Measurements from ENCODE around the gene APRT.
"Not testable (repeated sequence)": the region's sequence is repeated elsewhere in the genome, so short reads cannot be mapped to it uniquely, and the experiment has no call there.

APRT gene

DNA sequence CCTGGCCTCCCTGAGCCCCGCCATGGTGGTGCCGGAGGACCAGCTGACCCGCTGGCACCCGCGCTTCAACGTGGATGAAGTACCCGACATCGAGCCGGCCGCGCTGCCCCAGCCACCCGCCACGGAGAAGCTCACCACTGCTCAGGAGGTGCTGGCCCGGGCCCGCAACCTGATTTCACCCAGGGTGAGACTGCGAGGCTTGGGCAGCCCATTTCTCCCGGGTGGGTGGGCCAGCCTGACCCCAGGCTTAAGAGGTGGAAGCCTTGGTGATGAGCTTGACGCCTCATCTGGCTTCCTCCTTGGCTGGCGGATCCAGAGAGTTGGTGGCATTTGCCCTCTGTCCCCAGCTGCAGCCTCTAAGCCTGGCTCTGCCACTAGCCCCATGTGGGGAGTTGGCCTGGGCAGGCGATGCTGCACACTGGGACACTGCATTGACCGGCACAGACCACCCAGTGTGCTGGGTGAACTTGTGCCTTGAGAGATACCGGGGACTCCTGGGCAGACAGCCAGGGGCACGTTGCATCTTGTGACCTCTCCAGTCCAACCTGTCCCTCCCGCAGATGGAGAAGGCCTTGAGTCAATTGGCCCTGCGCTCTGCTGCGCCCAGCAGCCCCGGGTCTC, 5.1 kb downstream of the APRT start:
- no peak for DNase-seq

DNA sequence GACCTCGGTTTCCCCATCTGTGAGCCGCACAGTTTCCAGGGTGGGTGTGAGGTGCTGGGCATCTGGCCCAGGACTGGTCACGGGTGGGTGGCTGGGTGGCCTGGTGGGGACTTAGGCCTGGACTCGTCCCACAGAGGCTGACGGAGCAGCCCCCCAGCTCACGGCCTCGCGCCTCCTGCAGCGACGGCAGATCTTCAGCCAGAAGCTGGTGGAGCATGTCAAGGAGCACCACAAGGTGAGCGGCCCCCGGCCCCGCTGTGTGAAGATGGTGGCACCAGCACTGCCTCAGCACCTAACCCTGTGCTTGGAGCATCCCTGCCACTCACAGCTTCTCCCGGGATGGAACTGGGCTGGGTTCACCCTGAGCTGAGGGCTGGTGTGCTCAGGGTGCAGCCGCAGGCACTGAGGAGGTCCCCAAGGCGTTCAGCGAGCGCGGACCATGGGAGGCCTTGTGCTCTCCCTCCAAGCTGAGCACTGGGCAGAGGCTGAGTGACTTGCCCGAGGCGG, 5.8 kb downstream of the APRT start:
- DNase-seq, result no peak

- no peak for DNase-seq
These were observed 6.4 kb downstream of the APRT start for GRCh38 chr16:88805340-88805715.

DNA sequence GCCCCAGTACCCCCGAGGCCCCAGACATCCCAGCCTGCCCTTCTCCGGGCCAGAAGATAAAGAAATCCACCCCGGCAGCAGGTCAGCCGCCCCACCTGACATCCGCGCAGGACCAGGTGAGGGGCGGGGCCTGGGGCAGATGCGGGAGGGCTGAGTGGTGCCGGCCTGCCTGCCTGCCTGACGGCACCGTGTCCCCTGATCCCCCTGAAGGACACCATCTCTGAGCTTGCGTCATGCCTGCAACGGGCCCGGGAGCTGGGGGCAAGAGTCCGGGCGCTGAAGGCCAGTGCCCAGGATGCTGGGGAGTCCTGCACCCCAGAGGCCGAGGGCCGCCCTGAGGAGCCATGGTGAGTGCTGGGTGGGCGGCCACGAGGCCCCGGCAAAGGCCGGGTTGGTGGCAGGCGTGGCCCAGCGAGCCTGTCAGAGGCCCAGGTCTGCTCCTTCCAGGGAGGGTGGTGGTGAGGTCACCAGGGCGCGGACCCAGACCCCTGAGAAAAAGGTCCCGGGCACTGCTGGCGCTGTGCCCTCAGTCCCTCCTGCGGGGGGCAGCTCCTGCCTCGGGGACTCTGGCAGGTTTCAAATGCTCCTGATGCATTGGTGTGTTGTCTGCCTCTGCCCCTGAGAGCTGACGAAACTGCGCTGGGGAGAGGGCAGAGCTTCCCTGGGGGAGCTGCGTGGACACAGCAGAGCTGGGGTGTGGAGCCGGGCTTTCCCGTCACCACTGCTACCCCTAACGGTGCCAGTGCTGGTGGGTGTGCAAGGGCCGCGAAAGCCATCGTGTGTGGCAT, 7.0 kb downstream of the APRT start:
- DNase-seq, result no peak

- DNase-seq, result no peak
These were observed 7.6 kb downstream of the APRT start for GRCh38 chr16:88804173-88804551.

DNA sequence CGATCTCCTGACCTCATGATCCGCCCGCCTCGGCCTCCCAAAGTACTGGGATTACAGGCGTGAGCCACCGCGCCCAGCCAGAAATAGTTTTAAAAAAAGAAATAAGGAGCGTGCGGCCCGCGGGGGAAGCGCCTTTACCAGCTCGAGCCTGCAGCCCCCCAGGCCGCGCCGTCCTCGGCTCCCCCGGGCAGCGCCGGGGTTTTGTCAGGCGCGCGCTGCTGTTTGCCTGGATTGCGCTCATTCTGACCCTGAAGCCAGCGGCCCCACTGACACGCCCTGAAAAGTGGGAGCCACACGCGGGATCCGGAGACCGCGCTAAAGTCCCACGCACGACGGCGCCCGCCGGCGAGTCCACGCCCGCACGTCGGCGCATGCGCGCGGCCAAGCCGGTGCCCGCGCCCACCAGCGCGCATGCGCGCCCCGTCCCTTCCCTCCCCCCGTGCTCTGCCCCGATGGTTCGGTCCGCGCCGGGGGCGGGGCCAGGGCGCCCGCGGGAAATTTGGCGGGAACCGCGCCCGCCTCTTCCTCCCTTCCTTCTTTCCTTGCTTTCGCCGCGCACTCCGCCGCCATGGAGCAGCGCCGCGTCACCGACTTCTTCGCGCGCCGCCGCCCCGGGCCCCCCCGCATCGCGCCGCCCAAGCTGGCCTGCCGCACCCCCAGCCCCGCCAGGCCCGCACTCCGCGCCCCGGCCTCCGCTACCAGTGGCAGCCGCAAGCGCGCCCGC, 8.3 kb downstream of the APRT start, which contains the start of gene CDT1:
Gene CDT1 (plus strand): TSS at position 526 of the 724 bp plus-strand sequence. CDS start 43 bp downstream, at position 569.
- DNase-seq, result peak; percentile 69 to 81 (median 74)

GRCh38 chr16:88800277-88800592, 11.5 kb downstream of the APRT start:
- DNase-seq, result no peak

- no peak for DNase-seq
These were observed 12.0 kb downstream of the APRT start for GRCh38 chr16:88799569-88800276.

- no peak for DNase-seq
These were observed 12.8 kb downstream of the APRT start for GRCh38 chr16:88798772-88799455.

- DNase-seq, result no peak
These were observed 13.7 kb downstream of the APRT start for GRCh38 chr16:88798073-88798472.

- no peak for DNase-seq
These were observed 15.4 kb downstream of the APRT start for GRCh38 chr16:88796278-88796677.

DNA sequence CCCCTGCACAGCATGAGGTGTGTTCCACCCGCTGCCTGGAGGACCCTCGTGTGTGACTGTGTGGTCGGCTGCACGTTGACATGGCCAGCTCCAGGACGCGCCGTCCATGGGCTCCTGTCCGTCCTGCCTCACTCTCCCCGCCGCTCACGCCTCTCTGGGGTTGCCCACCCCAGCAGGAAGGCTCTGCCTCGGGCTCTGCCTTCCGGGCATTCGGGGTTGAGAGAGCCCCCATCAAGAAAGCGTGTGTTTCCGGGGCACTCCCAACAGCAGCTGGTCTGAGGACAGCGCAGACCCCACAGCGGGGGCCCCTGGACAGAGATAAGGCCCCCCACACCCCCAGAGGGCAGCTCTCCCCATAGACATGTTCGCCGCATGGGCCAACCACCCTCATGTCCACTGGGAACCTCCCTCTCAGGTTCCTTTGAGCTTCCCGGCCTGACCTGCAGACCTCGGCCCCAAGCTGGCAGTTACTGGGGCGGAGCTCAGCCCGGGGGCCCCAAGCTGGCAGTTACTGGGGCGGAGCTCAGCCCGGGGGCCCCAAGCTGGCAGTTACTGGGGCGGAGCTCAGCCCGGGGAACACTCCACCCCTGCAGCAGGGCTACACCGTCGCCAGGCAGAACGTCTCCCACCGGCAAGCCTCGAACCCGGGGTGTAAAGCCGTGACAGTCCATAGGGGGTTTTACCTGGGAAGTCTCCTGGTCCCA, 18.3 kb downstream of the APRT start:
- DNase-seq, result no peak

DNA sequence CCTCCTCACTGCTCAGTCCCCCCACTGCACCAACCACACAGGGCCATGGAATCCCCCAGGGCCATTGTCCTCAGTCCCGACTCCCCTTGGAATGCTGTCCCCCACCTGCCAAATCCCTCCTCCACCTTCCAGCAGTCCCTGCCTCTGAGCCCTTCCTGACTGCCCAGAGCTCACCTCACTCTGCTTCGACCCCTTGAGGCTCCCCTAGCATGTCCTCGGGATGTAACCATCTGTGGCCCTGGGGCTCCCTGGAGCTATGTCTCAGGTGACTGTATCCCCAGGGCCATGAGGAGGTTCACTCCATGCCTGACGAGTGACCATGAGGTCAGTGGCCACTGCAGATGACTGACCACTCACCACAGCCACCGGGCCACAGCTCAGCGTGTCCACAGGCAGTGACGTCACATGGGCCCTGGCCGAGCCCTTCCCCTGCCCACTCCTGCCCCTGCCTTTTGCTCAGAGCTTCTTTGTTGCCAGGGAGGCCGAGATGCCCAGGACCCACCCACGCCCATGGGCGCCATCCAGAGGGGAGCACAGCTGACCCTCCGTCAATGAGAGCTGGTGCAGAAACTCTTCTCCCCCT, 19.0 kb downstream of the APRT start:
- DNase-seq, result no peak

DNA sequence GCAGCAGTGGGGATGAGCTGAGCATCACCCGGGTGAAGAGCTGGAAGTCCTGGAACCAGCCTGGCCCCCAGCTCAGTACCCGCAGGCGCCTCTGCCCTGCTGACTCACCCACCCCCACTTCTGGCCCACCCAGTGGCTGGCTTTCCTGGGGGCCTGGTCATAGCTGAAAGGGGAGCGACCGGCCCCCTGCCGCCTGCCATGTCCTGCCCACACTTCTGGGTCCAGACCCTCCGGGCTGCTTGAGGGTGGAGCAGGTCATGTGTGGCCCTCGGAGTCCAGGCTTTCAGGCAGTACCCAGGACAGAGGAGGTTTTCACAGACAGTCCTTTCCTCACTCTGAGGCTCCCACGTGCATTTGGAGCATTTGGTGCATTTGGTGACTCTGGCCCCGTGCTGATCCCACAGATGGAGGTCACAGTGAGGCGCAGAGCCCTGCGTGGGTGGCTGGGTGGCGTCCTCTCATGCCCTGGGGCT, 19.6 kb downstream of the APRT start:
- DNase-seq, result no peak

GRCh38 chr16:88790312-88791211, 21.2 kb downstream of the APRT start:
- DNase-seq, result peak; percentile 25 to 46 (median 35)

DNA sequence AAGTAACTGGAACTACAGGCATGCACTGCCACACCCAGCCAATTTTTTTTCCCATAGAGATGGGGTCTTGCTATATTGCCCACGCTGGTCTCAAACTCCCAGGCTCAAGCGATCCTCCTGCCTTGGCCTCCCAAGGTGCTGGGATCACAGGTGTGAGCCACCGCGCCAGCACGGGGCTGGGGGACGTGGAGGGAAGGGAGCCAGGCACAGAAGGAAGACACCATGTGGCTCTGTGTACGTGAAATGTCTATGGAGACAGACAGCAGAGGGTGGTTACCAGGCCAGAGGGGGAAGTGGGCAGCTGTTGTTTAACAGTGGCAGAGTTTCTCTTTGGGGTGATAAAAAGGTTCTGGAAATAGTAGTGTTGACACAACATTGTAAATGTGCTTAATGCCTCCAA, 22.1 kb downstream of the APRT start:
- no peak for DNase-seq

- not testable (repeated sequence) for DNase-seq
These were observed 23.0 kb downstream of the APRT start for GRCh38 chr16:88788749-88789148.

DNA sequence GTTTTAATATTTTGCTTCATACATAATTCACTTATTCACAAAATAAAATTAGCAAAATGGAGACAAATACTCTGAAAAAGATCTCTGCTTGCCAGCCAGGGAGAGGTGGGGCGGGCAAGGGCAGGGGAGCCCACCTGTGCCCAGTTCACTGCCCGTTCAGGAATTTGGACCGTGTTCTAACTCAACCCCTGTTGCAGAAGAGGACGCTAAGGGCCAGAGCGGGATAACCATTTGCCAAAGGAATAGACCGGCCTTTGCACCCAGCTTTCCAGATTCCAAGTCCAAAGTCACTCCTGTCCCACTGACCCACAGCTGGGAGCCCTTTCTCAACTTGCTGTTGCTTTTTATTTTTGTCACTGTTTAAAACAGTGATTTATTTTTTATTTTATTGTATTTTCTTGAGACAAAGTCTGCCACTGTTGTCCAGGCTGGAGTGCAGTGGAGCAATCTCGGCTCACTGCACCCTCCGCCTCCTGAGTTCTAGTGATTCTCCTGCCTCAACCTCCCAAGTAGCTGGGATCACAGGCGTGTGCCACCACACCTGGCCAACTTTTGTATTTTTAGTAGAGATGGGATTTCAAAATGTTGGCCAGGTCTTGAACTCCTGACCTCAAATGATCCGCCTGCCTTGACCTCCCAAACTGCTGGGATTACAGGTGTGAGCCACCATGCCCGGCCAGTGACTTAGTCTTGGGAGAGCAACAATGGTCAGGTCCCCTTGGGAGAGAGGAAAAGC, 24.0 kb downstream of the APRT start:
- DNase-seq, result no peak

DNA sequence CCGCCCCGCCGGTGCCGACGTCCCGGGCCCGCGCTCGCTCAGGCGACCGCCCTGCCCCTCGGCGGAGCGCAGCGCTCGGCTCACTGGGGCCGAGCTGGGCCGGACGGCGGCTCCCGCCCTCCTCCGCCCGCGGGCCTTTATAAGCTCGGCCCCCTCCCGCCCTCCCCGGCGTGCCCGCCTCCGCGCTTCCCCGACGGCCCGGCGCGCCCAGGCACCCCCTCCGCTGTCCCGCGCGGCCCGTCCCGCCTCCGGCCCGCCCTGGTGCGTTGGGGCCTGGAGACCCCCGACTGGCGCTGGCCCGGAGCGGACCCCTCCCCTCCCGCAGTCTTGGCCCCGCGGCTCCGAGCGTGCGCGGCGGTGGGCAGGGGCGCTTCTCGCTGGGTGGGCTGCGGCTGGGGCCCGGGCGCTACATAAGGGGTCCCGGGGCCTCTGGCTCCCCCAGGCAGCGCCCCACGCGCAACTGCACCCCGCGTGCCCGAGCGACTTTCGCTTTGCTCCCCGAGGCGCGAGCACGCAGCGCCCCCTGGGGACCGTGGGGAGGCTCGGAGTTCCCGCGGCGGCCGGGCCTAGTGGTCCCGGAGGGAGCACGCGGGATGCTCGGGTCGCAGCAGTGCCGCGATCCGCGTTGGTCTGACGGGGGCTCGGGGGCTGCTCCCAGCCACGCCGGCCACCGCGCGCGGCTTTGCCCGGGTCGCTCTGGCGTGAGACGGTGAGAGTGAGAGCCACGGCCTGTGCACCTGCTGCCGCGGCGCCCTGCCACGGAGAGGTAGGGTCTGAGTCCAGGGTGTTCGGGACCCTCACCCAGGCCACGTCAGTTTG, 26.4 kb downstream of the APRT start, which contains the start of gene PIEZO1:
Gene PIEZO1 (minus strand): TSS at position 115 of the 819 bp plus-strand sequence. CDS start 256 bp downstream, outside the sequence.
- peak; percentile 60 to 76 (median 68) for DNase-seq

Data from activated CD4-positive, CD25-positive, alpha-beta regulatory T cell (primary cell).